AG04450 (cell line): ENCODE measurements around the gene SHROOM2. TPM values are rescaled to one million over a fixed set of nuclear protein-coding genes. Genes with fewer than 3 reads are reported as not detected.

Experiments used
- CTCF ChIA-PET: fragments of 300-600, 350-600 bp; formaldehyde crosslinking; extraction: SDS; loops from one replicate; lab custom pipeline; 2022; ENCODE audit warnings: antibody characterized with exemption, inconsistent platforms; lab: Charles Lee
- POLR2A ChIA-PET: fragments of 350-600 bp; formaldehyde crosslinking; extraction: SDS; loops from one replicate; lab custom pipeline; 2021; ENCODE audit warnings: antibody characterized with exemption, inconsistent platforms; lab: Yijun Ruan, JAX
- DNase-seq: peaks from one replicate; pipeline ENCODE4 v3.0.0-alpha.2; 2011; ENCODE audit warnings: low read depth, low spot score
- H3K27ac ChIP-seq: one replicate; pipeline ENCODE4 v1.5.1; 2012; ENCODE audit warnings: low read depth, low read length, control low read depth
- H3K27me3 ChIP-seq: one replicate; pipeline ENCODE4 v1.6.0; 2012; ENCODE audit warnings: low read length; ENCODE audit not compliant: control insufficient read depth, insufficient read depth
- H3K4me3 ChIP-seq: 2 replicates; pipeline ENCODE4 v1.5.1; 2011; ENCODE audit warnings: mild to moderate bottlenecking, low read depth, low read length, control low read depth
- H3K9me3 ChIP-seq: 2 replicates; pipeline ENCODE4 v1.5.1; 2012; ENCODE audit warnings: low read length; ENCODE audit not compliant: control insufficient read depth, insufficient read depth
- CTCF ChIP-seq: IDR thresholded peaks from 2 replicates; pipeline ENCODE4 v1.5.1; 2011; ENCODE audit warnings: low read depth, low read length, control low read depth, inconsistent platforms
- polyA plus RNA-seq: library from polyadenylated mRNA; depleted of rRNA; stranded (reverse); fragments of >200 nt; gene quantifications from 2 replicates; pipeline ENCODE4 v1.2.3, GENCODE V29; 2011

Gene SHROOM2
- polyA plus RNA-seq, 1 experiment = 9.9 TPM

DNA sequence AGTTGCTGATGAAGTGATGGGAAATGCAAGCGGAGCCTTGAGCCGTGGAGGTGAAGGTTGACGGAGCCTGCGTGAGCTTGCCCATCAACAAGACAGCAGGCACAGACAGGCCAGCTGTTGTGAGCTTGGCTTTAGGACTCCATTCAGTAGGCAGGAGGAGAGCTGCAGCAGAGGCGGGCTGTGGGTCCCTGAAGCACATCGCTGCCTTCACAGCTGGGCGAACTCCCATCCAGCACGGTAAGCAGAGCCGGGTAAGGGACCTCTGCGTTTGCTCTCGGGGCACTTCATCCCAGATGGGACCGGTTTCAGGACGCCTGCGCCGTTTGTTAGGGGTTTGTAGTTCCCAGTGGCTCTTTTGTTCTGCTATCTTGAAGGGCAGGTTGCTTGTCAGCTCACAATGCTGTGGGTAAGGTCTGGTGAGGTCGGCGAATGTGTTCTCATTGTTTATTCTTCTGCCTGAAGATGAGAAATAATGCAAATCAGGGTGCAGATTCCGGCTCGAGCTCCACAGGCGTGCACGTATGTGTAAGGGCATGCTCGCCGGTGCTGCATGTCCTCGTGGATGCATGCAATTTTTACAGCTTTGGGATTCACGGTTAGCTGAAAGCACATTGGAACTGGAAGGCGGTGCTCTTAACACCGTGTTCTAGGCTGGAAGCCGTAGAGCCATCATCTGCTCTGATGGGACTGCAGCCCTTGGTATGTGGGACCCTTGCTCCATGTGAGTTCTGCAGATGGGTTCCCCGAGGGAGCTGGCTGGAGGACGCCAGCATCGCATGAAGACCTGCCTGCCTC, 126.3 kb downstream of the SHROOM2 start:
- no peak for TF ChIP-seq CTCF
- Histone ChIP-seq H3K9me3 (no peaks in the 10 kb centered on the region), H3K27me3 (no peaks in the 10 kb centered on the region), H3K27ac (peak overlapping the region; percentile 73), H3K4me3 (peak overlapping the region; percentile 51)
- ChIA-PET POLR2A (interaction anchor here (0.5 to 1.3 kb wide), 4 partner anchors 10 to 76 kb away, joined by 3 to 4 read pairs (median 4); no protein-coding TSS in a partner anchor), CTCF (interaction anchor here (1.4 kb wide), 1 partner anchor 207 kb away, joined by 6 read pairs; no protein-coding TSS in a partner anchor)
- no peak for DNase-seq

- DNase-seq = no peak
Observed at GRCh38 chrX:9913146-9913433, 126.9 kb downstream of the SHROOM2 start.

GRCh38 chrX:9917861-9918260, 131.6 kb downstream of the SHROOM2 start:
- no peaks in the 10 kb centered on the region for H3K9me3 ChIP-seq
- H3K27ac ChIP-seq = no peak overlapping the region
- H3K4me3 ChIP-seq = no peak overlapping the region
- TF ChIP-seq CTCF = no peak
- H3K27me3 ChIP-seq = no peaks in the 10 kb centered on the region
- no peak for DNase-seq
- POLR2A ChIA-PET = no interaction called here
- CTCF ChIA-PET = no interaction called here

More at GRCh38 chrX:9913146-9913433, 126.9 kb downstream of the SHROOM2 start:
- no peaks in the 10 kb centered on the region for H3K9me3 ChIP-seq
- H3K4me3 ChIP-seq = peak overlapping the region; percentile 51
- no peak for TF ChIP-seq CTCF
- H3K27me3 ChIP-seq = no peaks in the 10 kb centered on the region
- H3K27ac ChIP-seq = no peak overlapping the region
- POLR2A ChIA-PET = interaction anchor here (1.3 kb wide), 1 partner anchor 10 kb away, joined by 3 read pairs; no protein-coding TSS in a partner anchor
- CTCF ChIA-PET = interaction anchor here (1.4 kb wide), 1 partner anchor 207 kb away, joined by 6 read pairs; no protein-coding TSS in a partner anchor

GRCh38 chrX:9919632-9920172, 133.5 kb downstream of the SHROOM2 start:
- Histone ChIP-seq H3K27me3 (no peaks in the 10 kb centered on the region), H3K9me3 (no peaks in the 10 kb centered on the region), H3K27ac (no peak overlapping the region), H3K4me3 (no peak overlapping the region)
- POLR2A ChIA-PET = no interaction called here
- DNase-seq = no peak
- TF ChIP-seq CTCF = no peak
- CTCF ChIA-PET = interaction anchor here (0.6 kb wide), 2 partner anchors 35 to 962 kb away, joined by 3 to 5 read pairs; no protein-coding TSS in a partner anchor

- H3K4me3 ChIP-seq = no peak overlapping the region
- POLR2A ChIA-PET = no interaction called here
- CTCF ChIA-PET = no interaction called here
- DNase-seq = no peak
- no peak for TF ChIP-seq CTCF
- H3K27me3 ChIP-seq = no peaks in the 10 kb centered on the region
- H3K9me3 ChIP-seq = no peaks in the 10 kb centered on the region
- H3K27ac ChIP-seq = no peak overlapping the region
Observed at GRCh38 chrX:9921407-9921806, 135.2 kb downstream of the SHROOM2 start.
